HepG2 (cell line): ENCODE measurements around the gene FBXW5. TPM values are rescaled to one million over a fixed set of nuclear protein-coding genes. Genes with fewer than 3 reads are reported as not detected.

Experiments
- FOSL2 ChIP-seq: sonication (generic); formaldehyde crosslinking; IDR thresholded peaks from 2 replicates; pipeline ENCODE4 v1.4.0; 2020; ENCODE audit warnings: missing genetic modification reagents
- PAWR ChIP-seq: sonication (generic); formaldehyde crosslinking; IDR thresholded peaks from 2 replicates; pipeline ENCODE4 v1.4.0; 2020; ENCODE audit warnings: missing genetic modification reagents, mild to moderate bottlenecking, borderline replicate concordance
- RARG ChIP-seq: sonication (generic); formaldehyde crosslinking; IDR thresholded peaks from 2 replicates; pipeline ENCODE4 v1.4.0; 2020; ENCODE audit warnings: low read depth, mild to moderate bottlenecking, missing genetic modification reagents
- ZNF496 ChIP-seq: sonication (generic); formaldehyde crosslinking; IDR thresholded peaks from 2 replicates; pipeline ENCODE4 v1.8.1; 2023; ENCODE audit warnings: mild to moderate bottlenecking, moderate library complexity, missing genetic modification reagents; ENCODE audit not compliant: insufficient replicate concordance
- polyA plus RNA-seq, 8 experiments: library from polyadenylated mRNA; depleted of rRNA in 3 of 8; stranded (reverse) in 7 of 8; unstranded in 1 of 8; fragments of >200 nt; fragmentation: Illumina TruSeq in 4 of 8; extraction: Trizol in 4 of 8; gene quantifications; 2 replicates each; pipeline versions ENCODE4 v1.2.1 to v1.2.3, GENCODE V29; 2011 to 2016; ENCODE audit warnings: low read depth in 4 of 8, missing spikeins in 1 of 8, mixed read lengths in 1 of 8; ENCODE audit not compliant: insufficient read depth in 1 of 8
- total RNA-seq, 5 experiments: library from RNA; depleted of rRNA; stranded (reverse); fragments of >200 nt; fragmentation: Illumina TruSeq; extraction: Trizol; gene quantifications; 2 replicates each; pipeline ENCODE4 v1.2.3, GENCODE V29; 2016; ENCODE audit warnings: low read depth in 1 of 5
- TF ChIP-seq, protein P1 (sequence below): sonication (generic); formaldehyde crosslinking; IDR thresholded peaks from one replicate; pipeline ENCODE4 v1.5.1; 2020; ENCODE audit warnings: mild to moderate bottlenecking, missing genetic modification reagents; ENCODE audit errors: not compliant biosample characterization

The FBXW5 gene
- total and polyA plus RNA-seq, 2 of the 13 experiments (the other 11 are each of a cell fraction or from before 2014, with no cell fraction given): 52.0 to 60.4 TPM

DNA sequence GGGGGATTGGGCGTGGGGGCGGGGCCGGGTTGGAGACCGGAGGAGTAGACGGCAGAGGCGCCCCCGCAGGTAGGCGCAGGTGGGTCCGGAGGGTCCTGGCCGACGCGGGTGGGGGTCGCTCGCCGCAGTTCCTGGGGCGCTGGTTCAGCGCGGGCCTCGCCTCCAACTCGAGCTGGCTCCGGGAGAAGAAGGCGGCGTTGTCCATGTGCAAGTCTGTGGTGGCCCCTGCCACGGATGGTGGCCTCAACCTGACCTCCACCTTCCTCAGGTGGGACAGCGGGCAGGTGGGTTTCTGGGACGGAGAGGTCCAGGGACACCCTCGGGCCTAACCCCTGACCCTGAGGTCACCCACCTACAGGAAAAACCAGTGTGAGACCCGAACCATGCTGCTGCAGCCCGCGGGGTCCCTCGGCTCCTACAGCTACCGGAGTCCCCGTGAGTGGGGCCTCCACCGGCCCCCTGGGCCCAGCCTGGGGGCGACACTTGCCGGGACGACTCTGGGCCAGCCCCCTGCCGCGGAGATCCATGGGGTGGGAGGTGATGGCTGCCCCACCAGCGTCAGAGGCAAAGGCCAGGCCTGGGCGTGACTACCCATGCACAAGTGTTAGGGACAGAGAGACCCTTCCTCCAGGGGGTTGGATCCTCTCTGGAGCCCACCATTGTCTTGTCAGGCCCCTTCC is 34.5 kb upstream of the FBXW5 start (continued):
- TF ChIP-seq, protein P1, sequence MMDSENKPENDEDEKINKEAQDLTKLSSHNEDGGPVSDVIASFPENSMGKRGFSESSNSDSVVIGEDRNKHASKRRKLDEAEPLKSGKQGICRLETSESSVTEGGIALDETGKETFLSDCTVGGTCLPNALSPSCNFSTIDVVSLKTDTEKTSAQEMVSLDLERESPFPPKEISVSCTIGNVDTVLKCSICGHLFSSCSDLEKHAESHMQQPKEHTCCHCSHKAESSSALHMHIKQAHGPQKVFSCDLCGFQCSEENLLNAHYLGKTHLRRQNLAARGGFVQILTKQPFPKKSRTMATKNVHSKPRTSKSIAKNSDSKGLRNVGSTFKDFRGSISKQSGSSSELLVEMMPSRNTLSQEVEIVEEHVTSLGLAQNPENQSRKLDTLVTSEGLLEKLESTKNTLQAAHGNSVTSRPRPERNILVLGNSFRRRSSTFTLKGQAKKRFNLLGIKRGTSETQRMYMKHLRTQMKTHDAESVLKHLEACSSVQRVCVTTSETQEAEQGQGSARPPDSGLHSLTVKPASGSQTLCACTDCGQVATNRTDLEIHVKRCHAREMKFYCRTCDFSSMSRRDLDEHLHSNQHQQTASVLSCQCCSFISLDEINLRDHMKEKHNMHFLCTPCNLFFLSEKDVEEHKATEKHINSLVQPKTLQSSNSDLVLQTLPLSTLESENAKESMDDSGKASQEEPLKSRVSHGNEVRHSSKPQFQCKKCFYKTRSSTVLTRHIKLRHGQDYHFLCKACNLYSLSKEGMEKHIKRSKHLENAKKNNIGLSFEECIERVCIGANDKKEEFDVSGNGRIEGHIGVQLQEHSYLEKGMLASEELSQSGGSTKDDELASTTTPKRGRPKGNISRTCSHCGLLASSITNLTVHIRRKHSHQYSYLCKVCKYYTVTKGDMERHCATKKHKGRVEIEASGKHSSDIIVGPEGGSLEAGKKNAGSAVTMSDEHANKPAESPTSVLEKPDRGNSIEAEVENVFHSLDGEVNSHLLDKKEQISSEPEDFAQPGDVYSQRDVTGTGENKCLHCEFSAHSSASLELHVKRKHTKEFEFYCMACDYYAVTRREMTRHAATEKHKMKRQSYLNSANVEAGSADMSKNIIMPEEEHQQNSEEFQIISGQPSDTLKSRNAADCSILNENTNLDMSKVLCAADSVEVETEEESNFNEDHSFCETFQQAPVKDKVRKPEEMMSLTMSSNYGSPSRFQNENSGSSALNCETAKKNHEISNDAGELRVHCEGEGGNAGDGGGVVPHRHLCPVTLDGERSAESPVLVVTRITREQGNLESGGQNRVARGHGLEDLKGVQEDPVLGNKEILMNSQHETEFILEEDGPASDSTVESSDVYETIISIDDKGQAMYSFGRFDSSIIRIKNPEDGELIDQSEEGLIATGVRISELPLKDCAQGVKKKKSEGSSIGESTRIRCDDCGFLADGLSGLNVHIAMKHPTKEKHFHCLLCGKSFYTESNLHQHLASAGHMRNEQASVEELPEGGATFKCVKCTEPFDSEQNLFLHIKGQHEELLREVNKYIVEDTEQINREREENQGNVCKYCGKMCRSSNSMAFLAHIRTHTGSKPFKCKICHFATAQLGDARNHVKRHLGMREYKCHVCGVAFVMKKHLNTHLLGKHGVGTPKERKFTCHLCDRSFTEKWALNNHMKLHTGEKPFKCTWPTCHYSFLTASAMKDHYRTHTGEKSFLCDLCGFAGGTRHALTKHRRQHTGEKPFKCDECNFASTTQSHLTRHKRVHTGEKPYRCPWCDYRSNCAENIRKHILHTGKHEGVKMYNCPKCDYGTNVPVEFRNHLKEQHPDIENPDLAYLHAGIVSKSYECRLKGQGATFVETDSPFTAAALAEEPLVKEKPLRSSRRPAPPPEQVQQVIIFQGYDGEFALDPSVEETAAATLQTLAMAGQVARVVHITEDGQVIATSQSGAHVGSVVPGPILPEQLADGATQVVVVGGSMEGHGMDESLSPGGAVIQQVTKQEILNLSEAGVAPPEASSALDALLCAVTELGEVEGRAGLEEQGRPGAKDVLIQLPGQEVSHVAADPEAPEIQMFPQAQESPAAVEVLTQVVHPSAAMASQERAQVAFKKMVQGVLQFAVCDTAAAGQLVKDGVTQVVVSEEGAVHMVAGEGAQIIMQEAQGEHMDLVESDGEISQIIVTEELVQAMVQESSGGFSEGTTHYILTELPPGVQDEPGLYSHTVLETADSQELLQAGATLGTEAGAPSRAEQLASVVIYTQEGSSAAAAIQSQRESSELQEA: no peak
- no peak for TF ChIP-seq RARG (CRISPR knock-in tag)
- TF ChIP-seq PAWR (CRISPR knock-in tag): no peak
- no peak for TF ChIP-seq FOSL2
- TF ChIP-seq ZNF496 (CRISPR knock-in tag): no peak
- TF ChIP-seq, all 625 proteins: peak for 0
